ENCODE data around the gene PPT1. TPM values are rescaled to one million over a fixed set of nuclear protein-coding genes. Genes with fewer than 3 reads are reported as not detected.

PPT1 gene
- total RNA-seq, 1 experiment from 2014 or later, result 152 TPM

DNA sequence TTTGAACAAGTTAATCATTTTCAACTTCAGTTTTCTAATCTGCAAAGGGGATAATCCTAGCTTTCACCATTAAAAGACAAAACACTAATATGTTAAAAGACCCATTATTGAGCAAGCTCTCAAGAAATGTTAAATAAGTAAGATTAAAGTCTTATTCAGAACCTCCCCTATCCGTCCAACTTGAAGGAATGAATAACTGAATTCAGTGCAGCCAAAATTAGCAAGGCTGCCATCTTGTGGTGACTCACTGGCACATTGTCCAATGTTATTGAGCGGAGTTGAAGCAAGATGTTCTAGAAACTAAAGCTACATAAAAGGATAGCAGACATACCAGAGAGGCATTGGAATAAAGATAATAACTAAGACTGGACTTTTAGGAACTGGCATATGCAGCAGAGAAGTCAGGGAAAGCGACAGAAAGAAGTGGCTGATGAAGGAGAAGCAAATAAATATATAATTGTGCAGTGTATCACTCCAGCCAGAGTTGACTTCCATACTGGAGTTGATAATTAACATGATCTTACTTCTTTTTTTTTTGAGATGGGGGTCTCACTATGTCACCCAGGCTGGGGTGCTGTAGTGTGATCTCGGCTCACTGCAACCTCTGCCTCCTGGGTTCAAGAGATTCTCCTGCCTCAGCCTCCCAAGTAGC, 64.7 kb downstream of the PPT1 start:
- no peak for DNase-seq (ENCODE audit: extremely low read depth, low read depth)

DNA sequence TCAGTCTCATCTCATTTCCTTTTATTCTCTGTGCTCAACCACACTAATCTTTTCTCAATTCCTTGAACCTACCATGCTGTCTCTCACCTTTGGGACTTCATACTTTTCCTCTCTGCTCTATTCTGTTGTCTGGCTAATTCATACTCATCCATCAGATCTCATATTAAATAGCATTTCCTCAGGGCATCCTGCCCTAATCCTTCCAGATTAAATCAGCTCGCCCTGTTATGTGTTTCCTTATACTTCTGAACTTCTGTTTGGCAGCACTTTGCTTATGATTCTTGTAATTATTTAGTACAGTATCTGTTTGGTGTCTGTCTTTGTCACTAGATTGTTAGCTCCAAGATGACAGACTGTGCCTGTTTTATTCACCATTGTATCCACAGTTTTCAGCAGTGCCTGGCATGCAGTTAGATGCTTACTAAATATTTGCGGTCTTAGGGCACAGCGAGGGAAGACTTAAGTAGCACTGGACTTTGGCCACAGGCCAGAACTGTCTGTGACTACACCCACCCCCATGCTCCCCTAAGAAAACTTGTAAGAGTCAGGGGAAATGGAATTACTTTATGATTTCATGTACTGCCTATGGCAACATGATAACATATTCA, 66.4 kb downstream of the PPT1 start:
- no peak for DNase-seq (ENCODE audit: extremely low read depth, low read depth)

DNA sequence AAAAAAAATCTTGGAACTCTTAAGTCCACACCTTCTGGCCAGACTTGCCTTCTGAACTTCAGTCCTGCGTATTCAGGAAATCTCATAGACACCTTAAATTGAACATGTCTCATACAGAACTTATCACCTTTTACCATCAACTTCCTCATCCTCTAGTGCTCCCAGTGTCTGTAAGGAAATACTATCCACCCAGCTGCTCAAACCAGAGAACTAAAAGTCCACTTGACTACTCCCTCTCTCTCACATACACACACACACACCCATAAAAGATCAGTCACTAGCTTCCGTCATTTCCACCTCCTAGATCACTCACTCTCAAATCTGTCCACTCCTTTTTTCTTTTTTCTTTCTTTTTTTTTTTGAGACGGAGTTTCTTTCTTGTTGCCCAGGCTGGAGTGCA, 67.4 kb downstream of the PPT1 start:
- no peak for DNase-seq (ENCODE audit: extremely low read depth, low read depth)

DNA sequence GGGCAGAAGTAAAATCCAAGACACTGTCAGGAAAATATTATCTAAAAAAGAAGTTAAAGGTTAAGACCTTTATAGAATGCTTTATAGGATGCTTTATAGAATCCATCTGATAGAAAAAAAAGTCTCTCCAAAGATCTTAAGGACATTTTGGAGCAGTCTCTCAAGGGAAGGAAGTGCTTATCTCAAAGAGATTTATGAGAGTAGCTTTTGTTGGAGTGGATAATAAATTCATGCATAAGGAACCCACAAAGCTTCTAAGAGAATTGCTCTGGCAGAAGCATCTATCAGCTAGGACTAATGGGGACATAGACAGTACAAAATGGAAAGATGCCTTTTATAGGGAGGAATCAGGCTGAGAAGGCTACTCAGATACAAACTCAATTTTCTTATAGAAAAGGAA, 69.4 kb downstream of the PPT1 start:
- DNase-seq (ENCODE audit: extremely low read depth, low read depth), result no peak

DNA sequence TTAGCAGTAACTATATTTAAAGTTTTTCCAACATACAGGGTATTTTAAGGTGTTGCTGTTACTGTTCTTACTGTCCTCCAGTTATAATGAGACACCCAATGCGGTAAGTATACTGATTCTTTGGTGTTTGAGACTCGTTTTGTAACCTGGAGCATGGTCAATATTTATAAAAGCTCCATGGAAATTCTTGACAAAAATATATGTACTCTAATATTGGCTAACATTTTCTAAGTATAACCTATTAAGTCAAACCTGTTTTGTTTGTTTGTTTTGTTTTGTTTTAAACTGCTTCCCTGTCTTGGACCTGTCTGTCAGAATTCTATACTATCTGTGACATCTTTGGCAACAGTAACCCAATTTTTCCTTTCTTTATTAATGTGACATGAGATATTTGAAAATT, 72.4 kb downstream of the PPT1 start:
- DNase-seq (ENCODE audit: extremely low read depth, low read depth), result no peak

DNA sequence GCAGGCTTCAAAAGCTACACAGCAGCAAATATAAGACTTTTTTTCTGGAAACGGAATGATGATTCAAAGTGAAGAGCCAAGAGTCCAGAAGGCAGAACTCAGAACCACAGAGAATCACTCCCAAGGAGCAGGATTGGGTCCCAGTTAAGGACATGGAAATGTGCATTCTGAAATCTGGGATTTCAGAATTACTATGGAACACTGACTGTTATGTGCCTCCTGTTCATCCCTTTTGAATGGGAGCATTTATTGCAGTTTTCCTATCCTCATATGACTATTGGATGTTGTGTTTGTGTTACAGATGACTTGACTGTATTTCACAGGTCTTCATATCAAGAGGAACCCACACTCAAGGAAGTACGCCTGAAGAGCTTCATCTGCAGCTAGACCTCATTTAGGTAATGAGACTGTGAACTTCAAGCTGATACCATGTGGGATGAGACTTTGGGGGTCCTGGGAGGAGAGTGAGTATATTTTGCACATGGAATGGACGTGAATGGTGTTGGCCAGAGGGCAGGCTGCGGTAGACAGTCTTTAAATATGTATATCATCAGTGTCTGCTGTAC, 73.6 kb downstream of the PPT1 start:
- DNase-seq (ENCODE audit: extremely low read depth, low read depth), result no peak

Other genes with a start within 250 kb of the PPT1 start
- gene TRIT1, start 213.7 kb downstream of the PPT1 start, total RNA-seq (2014; rRNA removed; shearing (Covaris generic)), result 34.2 and 35.2 TPM in 2 replicates
- 0.77 and 0.89 TPM in 2 replicates for gene MYCL, start 195.3 kb downstream of the PPT1 start, total RNA-seq (2014; rRNA removed; shearing (Covaris generic))
- gene MFSD2A, start 142.1 kb downstream of the PPT1 start, total RNA-seq (2014; rRNA removed; shearing (Covaris generic)), result 2.8 and 3.0 TPM in 2 replicates
- gene CAP1, start 56.5 kb downstream of the PPT1 start, total RNA-seq (2014; rRNA removed; shearing (Covaris generic)), result 155 and 163 TPM in 2 replicates
- 10.9 and 11.7 TPM in 2 replicates for gene RLF, start 64.1 kb upstream of the PPT1 start, total RNA-seq (2014; rRNA removed; shearing (Covaris generic))
- not detected in 2 replicates for gene TMCO2, start 150.7 kb upstream of the PPT1 start, total RNA-seq (2014; rRNA removed; shearing (Covaris generic))
- gene ZMPSTE24, start 161.0 kb upstream of the PPT1 start, total RNA-seq (2014; rRNA removed; shearing (Covaris generic)), result 91.7 and 92.2 TPM in 2 replicates
- gene COL9A2, start 220.0 kb upstream of the PPT1 start, total RNA-seq (2014; rRNA removed; shearing (Covaris generic)), result 0.50 and 0.61 TPM in 2 replicates